Brain pericyte (primary cell): ENCODE data around the gene MS4A15.
A peak's percentile ranks its signal among the peaks of the same experiment; 100 is the strongest.

Experiments
- DNase-seq: peaks from one replicate; pipeline ENCODE4 v3.0.0-alpha.2; 2012; ENCODE audit warnings: low read depth, low spot score

MS4A15 gene

GRCh38 chr11:60777106-60777505 lies 20.4 kb downstream of the MS4A15 start:
- DNase-seq, result no peak

DNA sequence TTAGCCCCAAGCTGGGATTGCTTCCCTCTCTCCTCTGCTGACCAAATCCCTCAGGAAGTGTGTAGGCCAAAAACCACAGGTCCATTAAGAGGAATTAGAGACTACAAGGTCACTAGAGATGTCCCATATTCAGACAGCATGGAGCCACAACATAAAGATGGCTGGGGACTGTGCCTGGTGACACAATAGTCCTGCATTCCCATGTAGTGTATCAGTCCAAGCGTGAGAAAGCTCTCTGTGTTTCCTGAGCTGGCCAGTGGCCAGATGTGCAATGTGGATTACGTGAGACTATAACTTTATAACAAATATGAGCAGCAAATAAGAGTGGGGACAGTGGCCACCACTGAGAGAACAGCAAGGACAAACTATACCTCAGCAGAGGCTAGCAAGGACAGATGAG lies 20.9 kb downstream of the MS4A15 start:
- DNase-seq, result no peak

GRCh38 chr11:60780065-60780464 lies 23.4 kb downstream of the MS4A15 start:
- DNase-seq, result no peak

DNA sequence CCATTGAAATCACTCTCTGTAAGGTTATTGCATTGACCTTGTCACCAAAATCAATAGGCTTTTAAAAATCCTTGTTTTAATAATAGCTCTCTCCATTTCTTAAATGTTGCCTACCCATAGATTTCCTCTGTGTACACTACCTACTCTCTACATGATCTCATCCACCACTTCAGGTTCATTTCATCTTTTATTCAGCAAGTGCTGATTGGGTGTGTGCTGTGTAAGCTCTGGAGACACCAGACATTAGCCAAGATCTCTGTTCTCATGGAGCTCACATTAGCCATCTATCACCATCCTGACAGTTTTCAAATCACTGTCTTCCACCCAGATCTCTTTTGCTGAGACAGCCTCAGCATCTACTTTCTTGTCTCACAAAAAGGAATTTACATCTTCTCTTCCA lies 24.1 kb downstream of the MS4A15 start:
- DNase-seq, result no peak

- DNase-seq, result no peak
These were observed 24.8 kb downstream of the MS4A15 start for GRCh38 chr11:60781286-60781980.

GRCh38 chr11:60781981-60782316 lies 25.3 kb downstream of the MS4A15 start:
- no peak for DNase-seq

DNA sequence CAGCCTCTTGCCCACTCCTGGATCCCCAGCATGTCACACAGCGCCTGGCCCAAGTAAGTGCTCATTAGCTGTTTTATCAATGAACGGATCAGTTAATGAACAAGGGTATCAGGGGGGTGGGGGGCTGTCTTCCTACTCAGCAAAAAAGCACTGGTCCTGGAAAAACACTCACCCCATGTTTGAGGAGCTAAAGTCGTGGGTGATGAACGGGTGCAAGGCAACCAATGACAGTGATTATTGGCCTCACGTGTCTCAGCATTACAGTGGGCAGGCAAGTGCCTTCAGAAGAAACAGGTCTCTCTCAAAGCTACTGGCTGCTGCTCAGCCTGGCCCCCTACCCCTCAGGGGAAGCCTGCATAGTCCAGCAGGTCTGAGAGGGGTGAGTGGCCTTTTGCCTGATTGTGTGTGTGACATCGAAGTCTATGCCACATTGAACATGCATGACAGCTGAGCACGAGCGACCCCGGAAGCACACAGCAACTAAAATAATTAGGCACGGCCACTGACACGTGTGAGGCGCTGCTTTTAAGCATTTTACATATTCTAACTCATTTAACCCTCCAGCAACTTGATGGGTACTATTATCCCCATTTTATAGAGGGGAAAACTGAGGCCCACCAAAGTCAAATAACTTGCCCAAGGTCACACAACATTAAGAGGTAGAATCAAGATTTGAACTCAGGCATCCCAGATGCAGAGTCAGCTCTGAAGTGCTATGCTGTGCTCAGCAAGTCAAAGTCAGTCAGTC lies 25.9 kb downstream of the MS4A15 start:
- no peak for DNase-seq

GRCh38 chr11:60783141-60783484 lies 26.4 kb downstream of the MS4A15 start:
- DNase-seq, result no peak

GRCh38 chr11:60783911-60784310 lies 27.2 kb downstream of the MS4A15 start:
- DNase-seq, result no peak

GRCh38 chr11:60785136-60785535 lies 28.5 kb downstream of the MS4A15 start, which contains the start of gene MS4A10:
Gene MS4A10 (plus strand): TSS chr11:60785333. CDS start chr11:60790336, 5,003 bp downstream.
- no peak for DNase-seq

- no peak for DNase-seq
These were observed 29.2 kb downstream of the MS4A15 start for GRCh38 chr11:60785806-60786361.

DNA sequence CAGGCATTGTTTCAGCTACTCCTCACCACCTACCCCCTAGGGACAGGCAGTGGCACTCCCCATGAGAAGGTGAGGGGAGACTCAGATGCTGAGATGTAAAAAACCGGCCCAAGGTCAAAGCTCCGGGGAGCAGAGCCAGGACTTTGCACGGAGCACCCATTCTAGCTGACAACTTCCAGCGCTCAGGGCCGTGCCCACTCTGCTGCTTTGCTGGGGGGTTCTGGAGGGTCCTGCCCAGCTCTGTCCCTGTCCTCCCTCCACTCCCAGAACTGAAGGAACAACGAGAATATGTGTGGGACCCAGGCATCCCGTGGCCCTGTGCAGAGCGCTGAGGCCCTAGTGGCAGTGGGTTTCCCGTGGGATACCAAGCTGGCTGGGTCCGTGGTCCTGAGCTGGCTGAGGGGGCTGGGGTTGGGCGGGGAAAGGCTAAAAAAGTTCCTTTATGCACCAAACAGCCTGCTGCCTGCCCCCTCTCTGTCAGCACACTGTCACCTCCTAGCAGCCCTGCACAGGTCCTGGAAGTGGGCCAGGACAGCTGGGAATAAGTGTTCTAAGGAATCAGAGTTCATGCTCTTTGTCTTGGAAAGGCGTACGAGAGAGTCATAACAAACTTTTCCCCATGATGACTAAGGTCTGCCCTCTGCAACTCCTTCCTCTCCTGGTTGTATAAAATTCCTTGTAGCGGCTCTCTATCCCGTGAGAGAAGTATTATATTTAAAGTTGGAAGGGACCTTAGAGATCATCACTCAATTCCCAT lies 30.3 kb downstream of the MS4A15 start:
- peak; percentile 52 for DNase-seq

DNA sequence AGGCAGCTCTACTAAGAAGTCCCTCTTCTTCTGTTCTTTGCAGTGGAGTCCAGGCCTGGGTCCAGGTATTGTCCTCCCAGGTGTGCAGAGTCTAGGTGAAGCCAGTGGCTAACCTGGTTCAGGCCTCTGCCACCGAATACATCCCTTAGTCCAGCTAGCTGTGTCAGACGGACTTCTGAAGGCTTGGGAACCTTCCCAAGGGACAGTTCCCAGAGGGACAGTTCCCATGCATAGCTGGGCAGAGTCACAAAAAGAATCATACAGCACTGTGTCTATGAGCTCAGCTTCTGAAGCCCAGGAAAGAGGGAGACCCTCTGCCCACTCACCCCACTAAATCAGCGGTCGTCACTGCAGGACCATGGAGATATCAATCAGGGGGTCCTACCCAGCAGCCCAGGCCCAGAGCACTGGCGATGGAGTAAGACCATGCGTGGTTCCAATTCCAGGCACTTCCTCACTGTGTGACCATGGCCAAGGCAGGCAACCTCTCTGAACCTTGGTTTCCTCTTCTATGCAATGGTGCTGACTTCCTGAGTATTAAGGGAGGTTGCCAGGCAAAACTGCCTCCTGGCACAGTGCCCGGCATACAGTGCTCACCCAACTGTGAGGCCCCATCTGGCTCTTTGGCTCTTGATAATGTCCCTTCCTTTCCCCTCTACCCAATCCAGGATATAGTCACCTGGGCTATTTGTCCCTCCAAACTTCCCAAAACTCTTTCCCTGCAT lies 31.9 kb downstream of the MS4A15 start:
- no peak for DNase-seq

GRCh38 chr11:60790726-60791125 lies 34.1 kb downstream of the MS4A15 start:
- DNase-seq, result no peak

GRCh38 chr11:60791153-60791933 lies 34.7 kb downstream of the MS4A15 start:
- no peak for DNase-seq

DNA sequence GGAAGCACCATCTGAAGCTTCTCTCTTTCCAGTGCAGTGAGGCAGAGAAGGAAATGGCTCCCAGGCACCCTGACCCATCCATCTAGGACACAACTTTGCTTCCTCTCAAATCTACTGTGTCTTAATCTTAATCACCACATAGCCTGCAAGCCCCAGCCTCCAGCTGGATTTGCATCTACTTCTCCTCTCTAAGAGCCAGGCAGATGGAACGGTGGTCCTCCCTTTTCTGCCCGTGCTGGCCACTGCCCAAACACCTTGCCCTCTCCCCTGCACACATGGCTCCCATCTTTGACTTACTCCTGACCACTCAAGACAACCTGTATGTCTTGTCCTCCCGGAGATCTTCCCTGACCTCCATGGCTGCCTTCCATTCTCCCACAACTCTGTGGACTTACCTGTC lies 35.9 kb downstream of the MS4A15 start:
- no peak for DNase-seq

DNA sequence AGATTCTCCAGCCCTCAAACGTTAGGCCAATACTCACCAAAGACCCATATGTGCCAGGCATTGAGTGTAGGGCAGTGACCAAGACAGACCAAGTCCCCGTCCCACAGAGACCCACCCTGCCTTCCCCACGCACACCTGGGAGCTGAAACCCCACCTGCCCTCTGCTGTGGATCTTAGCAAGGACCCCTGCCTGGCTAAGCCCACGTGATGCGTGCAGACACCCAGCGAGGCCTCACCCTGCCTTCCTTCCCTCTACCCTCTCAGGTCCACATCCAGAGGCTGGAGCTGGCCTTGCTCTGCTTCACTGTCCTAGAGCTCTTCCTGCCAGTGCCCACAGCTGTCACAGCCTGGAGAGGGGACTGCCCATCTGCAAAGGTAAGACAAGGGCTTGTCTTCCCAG lies 38.6 kb downstream of the MS4A15 start:
- no peak for DNase-seq

GRCh38 chr11:60797846-60798630 lies 41.4 kb downstream of the MS4A15 start:
- DNase-seq, result no peak

DNA sequence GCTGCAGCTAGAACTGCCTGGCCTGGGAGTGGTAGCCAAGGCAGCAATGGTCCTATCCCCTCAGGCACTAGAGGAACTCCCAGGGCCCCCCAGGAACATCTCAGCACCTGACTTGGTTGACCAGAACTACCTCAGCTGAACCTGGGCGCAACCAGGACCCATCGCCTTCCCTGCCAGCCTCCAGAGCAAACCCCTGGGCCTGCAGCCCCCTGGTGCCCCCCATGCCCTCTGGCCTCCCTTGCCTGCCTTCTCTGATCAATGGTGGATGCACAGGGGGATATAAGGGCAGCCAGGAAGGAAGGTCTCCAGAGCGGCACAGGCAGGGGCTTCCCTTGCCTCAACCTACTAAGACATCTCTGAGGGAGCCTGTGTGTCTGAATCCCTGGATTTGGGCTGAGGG lies 42.0 kb downstream of the MS4A15 start:
- DNase-seq, result no peak

- no peak for DNase-seq
These were observed 44.5 kb downstream of the MS4A15 start for GRCh38 chr11:60801194-60801593.
